GM12864 (cell line): Measurements from ENCODE around the gene ELAPOR2.
A peak's percentile ranks its signal among the peaks of the same experiment; 100 is the strongest.
"Not testable (repeated sequence)": the region's sequence is repeated elsewhere in the genome, so short reads cannot be mapped to it uniquely, and the experiment has no call there.

Experiments used
- DNase-seq: peaks from one replicate; pipeline ENCODE4 v3.0.0-alpha.2; 2011; ENCODE audit warnings: low read depth
- H3K4me3 ChIP-seq: 2 replicates; pipeline ENCODE4 v1.5.1; 2011; ENCODE audit warnings: mild to moderate bottlenecking, low read depth, low read length, control low read depth
- TF ChIP-seq, protein P1 (sequence below): IDR thresholded peaks from 2 replicates; pipeline ENCODE4 v1.5.1; 2011; ENCODE audit warnings: low read depth, mild to moderate bottlenecking, moderate library complexity, low read length, control low read depth, inconsistent platforms; ENCODE audit errors: missing control alignments

The ELAPOR2 gene, protein sequence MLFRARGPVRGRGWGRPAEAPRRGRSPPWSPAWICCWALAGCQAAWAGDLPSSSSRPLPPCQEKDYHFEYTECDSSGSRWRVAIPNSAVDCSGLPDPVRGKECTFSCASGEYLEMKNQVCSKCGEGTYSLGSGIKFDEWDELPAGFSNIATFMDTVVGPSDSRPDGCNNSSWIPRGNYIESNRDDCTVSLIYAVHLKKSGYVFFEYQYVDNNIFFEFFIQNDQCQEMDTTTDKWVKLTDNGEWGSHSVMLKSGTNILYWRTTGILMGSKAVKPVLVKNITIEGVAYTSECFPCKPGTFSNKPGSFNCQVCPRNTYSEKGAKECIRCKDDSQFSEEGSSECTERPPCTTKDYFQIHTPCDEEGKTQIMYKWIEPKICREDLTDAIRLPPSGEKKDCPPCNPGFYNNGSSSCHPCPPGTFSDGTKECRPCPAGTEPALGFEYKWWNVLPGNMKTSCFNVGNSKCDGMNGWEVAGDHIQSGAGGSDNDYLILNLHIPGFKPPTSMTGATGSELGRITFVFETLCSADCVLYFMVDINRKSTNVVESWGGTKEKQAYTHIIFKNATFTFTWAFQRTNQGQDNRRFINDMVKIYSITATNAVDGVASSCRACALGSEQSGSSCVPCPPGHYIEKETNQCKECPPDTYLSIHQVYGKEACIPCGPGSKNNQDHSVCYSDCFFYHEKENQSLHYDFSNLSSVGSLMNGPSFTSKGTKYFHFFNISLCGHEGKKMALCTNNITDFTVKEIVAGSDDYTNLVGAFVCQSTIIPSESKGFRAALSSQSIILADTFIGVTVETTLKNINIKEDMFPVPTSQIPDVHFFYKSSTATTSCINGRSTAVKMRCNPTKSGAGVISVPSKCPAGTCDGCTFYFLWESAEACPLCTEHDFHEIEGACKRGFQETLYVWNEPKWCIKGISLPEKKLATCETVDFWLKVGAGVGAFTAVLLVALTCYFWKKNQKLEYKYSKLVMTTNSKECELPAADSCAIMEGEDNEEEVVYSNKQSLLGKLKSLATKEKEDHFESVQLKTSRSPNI

DNA sequence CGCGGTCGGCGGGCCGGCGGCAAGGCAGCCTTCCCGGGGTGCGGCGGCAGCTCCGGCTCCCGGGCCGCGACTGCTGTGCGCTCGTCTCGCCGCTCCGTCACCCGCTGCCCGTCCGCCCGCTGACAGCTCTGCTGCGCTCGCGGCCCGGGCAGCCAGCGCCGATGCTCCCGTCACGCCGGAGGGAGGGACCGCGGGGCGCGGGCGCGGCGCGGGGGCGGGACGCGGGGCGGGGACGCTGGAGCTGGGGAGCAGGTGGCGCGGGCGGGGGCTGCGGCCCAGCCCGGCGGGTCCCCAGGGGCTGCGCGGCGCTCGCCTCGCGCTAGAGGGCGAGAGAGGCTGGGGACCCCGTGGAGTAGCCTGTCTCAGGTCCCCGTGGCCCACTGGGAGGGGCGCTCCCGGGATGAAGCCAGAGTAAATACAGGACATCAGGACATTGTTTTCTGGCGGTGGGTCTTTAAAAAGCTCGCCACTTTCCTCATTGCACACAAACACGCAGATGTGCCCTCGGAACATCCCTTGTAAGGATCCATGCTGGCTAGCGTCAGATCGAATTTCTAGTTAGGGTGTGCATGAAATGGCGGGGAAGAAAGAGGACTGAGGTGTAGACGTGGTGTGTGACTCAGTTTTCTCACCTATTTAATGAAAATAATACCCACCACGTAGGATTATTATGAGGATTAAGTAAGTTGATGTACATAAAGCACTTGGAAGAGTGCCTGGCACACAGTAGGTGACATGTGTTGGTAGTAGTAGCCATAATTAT lies at the start of gene ELAPOR2:
Gene ELAPOR2 (minus strand): TSS at position 130 of the 763 bp plus-strand sequence. CDS start 141 bp downstream, outside the sequence.
- TF ChIP-seq, protein P1, sequence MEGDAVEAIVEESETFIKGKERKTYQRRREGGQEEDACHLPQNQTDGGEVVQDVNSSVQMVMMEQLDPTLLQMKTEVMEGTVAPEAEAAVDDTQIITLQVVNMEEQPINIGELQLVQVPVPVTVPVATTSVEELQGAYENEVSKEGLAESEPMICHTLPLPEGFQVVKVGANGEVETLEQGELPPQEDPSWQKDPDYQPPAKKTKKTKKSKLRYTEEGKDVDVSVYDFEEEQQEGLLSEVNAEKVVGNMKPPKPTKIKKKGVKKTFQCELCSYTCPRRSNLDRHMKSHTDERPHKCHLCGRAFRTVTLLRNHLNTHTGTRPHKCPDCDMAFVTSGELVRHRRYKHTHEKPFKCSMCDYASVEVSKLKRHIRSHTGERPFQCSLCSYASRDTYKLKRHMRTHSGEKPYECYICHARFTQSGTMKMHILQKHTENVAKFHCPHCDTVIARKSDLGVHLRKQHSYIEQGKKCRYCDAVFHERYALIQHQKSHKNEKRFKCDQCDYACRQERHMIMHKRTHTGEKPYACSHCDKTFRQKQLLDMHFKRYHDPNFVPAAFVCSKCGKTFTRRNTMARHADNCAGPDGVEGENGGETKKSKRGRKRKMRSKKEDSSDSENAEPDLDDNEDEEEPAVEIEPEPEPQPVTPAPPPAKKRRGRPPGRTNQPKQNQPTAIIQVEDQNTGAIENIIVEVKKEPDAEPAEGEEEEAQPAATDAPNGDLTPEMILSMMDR, result peak; percentile 62
- H3K4me3 ChIP-seq, result peak within 1 kb of the TSS; percentile 78
- DNase-seq, result no peak

- TF ChIP-seq, protein P1, result no peak
- DNase-seq, result no peak
- no peak overlapping the region for H3K4me3 ChIP-seq
Measured at GRCh38 chr7:87107949-87108776, 48.7 kb upstream of the ELAPOR2 start.

DNA sequence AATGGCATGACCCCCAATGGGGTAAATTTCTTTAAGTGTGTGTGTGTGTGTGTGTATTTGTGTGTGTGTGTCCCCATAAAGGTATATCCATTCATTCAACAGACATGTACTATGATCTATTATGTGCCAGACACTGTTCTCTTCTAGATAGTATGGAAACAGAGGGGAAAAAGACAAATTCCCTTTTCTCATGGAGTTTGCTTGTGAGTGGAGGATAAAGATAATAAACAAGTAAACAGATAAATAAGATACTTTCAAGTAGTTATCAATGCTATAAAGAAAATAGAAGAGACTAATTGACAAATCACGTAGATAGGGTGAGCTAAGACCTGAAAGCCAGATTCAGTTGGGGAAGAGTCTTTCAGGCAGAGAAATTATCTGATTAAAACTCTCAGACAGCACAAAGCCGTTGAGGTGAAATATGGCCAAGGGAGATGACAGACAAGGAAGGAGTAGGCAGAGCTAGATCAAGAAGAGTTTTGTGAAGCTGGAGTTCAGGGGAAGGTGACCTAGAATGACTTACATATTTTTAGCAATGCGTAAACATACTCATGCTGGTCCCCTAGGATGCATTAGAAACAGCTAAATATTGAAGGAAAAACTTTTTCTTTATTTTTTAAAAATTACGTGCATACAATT lies 47.6 kb upstream of the ELAPOR2 start:
- H3K4me3 ChIP-seq, result no peak overlapping the region
- no peak for DNase-seq
- TF ChIP-seq, protein P1, result no peak

DNA sequence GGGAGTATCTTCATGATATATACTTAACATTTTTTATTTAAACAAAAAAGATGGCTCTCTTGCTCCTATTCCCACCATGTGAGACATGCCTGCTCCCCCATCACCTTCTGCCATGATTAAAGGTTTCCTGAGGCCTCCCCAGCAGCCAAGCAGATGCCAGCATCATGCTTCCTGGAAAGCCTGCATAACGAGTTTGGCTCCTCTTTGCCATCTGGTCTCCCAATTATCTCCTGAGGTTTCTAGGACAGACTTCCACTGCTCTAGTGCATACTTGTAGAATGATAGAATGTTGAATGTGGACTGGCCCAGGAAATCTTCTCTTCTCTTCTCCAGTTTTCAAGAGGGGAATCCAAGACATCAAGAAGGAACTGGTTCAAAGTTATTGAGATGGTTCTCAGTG lies 45.9 kb upstream of the ELAPOR2 start:
- TF ChIP-seq, protein P1, result no peak
- no peak overlapping the region for H3K4me3 ChIP-seq
- DNase-seq, result no peak

- TF ChIP-seq, protein P1, result no peak
- no peak overlapping the region for H3K4me3 ChIP-seq
- DNase-seq, result no peak
Measured at GRCh38 chr7:87100326-87100725, 40.9 kb upstream of the ELAPOR2 start.

GRCh38 chr7:87097375-87097774 lies 37.9 kb upstream of the ELAPOR2 start:
- DNase-seq, H3K4me3 ChIP-seq: not testable (repeated sequence)
